ENCODE results near the gene POTEF.
"Not testable (repeated sequence)": the region's sequence is repeated elsewhere in the genome, so short reads cannot be mapped to it uniquely, and the experiment has no call there.

Gene POTEF

DNA sequence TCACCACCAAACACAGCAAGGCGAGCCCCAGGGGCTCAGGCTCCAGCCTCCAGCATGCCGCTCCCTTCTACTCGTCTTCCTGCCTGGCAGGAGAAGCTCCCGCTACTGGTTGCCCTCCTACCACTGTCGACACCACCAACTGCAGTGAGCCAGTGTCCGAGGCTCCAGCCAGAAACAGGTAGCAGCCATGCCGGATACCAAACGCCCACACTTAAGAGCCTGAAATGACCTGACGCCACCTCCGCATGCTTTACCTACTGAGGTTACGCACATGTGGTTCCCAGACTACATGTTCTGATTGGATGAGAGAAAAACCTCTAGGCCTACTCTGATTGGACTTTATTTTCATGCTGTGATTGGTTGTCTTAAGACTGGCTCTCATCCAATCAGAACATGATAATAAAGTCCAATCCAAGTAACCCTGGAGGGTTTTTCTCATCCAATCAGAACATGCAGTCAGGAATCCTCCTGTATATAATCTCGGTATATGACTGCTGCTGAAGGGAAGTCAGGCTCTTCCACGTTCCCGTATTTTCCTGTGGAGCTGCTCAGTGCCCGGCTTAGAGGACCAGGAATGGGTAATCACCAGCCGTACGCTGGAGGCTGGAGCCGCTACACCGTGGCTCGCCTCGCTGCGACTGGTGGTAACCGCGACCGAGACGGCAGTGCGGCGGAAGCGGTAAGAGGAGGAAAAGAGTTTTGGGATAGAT is at the start of gene POTEF:
TSS of gene POTEF (minus strand) at position 103 of the 710 bp plus-strand sequence. CDS start 8,707 bp downstream, outside the sequence.
- DNase-seq (ENCODE audit: low read depth in 4 of 4, low spot score in 1 of 4) = not testable (repeated sequence)

GRCh38 chr2:130174866-130175265 is 45.8 kb upstream of the POTEF start:
- DNase-seq (ENCODE audit: low read depth in 4 of 4, low spot score in 1 of 4) = not testable (repeated sequence)

GRCh38 chr2:130169896-130170295 is 40.9 kb upstream of the POTEF start:
- no peak for DNase-seq (ENCODE audit: low read depth in 4 of 4, low spot score in 1 of 4)

GRCh38 chr2:130169163-130169562 is 40.1 kb upstream of the POTEF start:
- DNase-seq (ENCODE audit: low read depth in 4 of 4, low spot score in 1 of 4) = not testable (repeated sequence)

GRCh38 chr2:130166611-130167010 is 37.6 kb upstream of the POTEF start:
- not testable (repeated sequence) for DNase-seq (ENCODE audit: low read depth in 4 of 4, low spot score in 1 of 4)

- DNase-seq (ENCODE audit: low read depth in 4 of 4, low spot score in 1 of 4) = no peak
These were observed 36.4 kb upstream of the POTEF start for GRCh38 chr2:130165293-130166016.

GRCh38 chr2:130162968-130163367 is 33.9 kb upstream of the POTEF start:
- no peak for DNase-seq (ENCODE audit: low read depth in 4 of 4, low spot score in 1 of 4)

- DNase-seq (ENCODE audit: low read depth in 4 of 4, low spot score in 1 of 4) = not testable (repeated sequence)
These were observed 33.5 kb upstream of the POTEF start for GRCh38 chr2:130162486-130162885.

- DNase-seq (ENCODE audit: low read depth in 4 of 4, low spot score in 1 of 4) = not testable (repeated sequence)
These were observed 32.0 kb upstream of the POTEF start for GRCh38 chr2:130160838-130161705.

DNA sequence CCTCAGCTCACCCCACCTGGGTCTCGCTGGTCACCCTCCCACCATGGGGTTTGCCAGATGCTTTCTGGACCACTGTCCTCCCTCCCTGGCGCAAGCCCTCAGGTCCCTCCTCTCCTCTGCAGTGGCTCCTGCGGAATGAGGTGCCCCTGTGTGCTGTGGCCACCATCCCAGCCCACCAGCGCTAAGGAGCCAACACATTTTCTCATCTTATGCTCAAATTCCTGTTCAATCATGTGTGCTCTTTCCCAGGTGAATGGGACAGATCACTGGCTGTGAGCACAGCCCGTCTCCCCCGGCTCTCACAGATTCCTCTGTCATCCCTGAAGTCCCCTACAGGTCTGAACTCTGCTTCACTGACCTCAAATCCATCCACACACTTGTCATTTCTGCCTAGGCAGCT is 31.1 kb upstream of the POTEF start:
- no peak for DNase-seq (ENCODE audit: low read depth in 4 of 4, low spot score in 1 of 4)

- not testable (repeated sequence) for DNase-seq (ENCODE audit: low read depth in 4 of 4, low spot score in 1 of 4)
These were observed 30.4 kb upstream of the POTEF start for GRCh38 chr2:130159376-130159775.

DNA sequence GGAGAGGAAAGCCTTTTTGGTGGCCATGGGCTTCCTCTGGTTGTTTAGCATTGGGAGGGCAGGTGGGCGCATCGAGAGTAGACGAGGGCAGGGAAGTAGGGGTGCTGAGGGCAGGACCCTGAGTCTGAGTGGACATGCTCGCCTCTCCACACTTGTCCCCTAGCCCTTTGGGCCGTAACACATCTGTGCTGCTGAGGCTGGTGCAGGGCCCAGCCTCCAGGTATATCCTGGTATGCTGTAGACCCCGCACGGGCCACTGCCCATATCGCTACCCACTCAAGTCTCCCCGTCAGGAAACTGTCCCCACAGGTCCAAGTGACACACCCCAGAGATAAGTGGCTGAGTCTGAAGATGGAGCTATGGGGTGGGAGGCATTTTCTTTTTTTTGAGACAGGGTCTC is 29.6 kb upstream of the POTEF start:
- no peak for DNase-seq (ENCODE audit: low read depth in 4 of 4, low spot score in 1 of 4)

GRCh38 chr2:130157825-130158514 is 28.9 kb upstream of the POTEF start:
- not testable (repeated sequence) for DNase-seq (ENCODE audit: low read depth in 4 of 4, low spot score in 1 of 4)

DNA sequence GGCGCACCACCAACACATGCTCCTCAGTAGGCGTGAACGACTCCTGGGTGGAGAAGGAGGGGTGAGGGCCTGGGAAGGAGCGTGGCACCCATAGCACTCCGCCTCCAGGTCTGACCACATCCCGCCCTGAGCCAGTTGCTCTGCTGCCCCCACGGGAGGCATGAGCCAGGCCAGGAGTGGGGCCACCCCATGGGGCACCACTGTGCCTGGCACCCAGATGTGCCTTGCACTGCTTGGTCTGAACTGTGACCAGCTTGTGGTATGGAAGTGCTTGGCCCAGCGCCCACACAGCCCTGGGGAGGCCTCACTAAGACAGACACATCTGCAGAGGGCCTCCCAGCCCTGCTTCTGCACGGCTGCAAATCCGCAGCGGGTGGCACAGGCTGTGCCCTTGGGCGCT is 28.3 kb upstream of the POTEF start:
- not testable (repeated sequence) for DNase-seq (ENCODE audit: low read depth in 4 of 4, low spot score in 1 of 4)

GRCh38 chr2:130156624-130157004 is 27.6 kb upstream of the POTEF start:
- no peak for DNase-seq (ENCODE audit: low read depth in 4 of 4, low spot score in 1 of 4)

GRCh38 chr2:130155956-130156623 is 27.1 kb upstream of the POTEF start:
- DNase-seq (ENCODE audit: low read depth in 4 of 4, low spot score in 1 of 4) = not testable (repeated sequence)

DNA sequence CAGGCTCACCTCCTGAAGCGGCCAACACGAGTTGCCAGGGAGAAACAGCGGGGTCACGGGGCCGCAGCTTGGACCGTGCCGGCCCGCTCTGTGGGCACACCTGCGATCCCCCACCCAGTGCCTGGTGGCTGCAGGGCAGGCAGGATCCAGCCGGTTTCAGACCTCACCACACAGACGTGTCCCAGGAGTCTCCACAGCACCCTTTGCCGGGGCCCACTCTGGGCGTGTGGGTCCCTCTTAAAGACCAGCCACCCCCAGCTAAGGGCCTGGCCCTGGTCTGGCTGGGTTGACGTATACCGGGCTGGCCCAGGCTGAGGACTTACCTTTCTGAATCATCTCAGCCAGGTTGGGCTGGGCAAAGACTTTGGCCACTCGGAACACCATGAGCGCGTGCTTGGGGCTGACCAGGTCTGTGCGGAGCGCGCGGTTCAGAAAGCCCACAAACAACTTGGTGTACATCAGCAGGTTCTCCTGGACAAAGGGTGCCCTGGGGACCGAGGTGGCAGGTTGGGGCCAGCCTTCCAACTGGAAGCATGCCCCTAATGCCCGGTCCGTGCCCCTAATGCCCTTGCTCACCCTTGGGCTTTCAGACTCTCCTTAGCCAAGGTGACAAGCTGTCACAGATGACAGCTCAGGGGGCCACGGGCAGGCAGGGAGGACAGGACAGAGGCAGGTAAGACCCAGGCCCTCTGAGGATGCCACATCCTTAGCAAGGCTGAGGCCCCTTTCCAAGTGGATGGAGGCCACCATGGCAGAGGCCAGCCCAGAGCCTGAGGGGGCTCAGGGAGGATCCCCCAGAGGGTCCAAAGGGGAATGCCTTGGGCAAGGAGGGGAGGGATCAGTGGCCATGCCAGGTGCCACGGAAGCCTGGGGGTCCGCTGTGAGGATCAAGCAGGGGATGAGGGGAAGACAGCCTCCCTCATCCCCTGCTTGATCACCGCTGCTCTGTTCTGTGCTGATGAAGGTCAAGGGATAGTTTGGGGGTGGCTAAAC is 26.0 kb upstream of the POTEF start:
- DNase-seq (ENCODE audit: low read depth in 4 of 4, low spot score in 1 of 4) = no peak

- not testable (repeated sequence) for DNase-seq (ENCODE audit: low read depth in 4 of 4, low spot score in 1 of 4)
These were observed 25.4 kb upstream of the POTEF start for GRCh38 chr2:130154423-130154770.

DNA sequence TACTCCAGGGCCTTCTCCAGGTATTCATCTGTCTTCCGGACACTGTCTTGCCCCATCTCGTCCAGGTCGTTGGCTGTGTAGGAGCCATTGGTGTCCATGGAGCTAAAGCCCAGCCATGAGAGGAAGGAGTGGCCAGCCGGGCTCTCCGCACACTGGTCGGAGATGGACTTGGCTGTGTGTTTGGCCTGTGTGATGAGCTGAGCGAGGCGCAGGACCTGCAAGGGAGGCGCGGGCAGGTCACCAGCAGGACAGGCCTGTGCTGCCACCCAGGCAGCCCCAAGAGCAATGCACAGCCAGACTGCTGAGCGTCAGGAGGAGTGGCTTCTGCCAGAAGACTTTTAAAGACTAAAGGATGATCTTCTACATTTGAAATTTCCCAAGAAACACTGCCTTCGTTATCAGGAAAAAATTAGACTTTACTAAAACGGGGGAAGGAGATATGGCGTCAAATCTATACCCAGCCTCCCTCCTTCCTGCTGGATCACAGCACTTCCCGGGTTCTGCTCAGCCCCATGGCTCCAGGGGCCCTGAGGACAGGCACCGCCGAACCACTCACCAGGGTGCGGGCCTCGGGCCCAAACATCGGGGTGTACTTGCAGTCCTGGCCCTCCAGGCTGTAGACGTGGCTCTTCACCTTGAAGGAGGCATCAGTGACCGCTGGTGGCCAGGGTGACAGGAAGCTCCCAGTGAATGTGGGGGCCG is 24.9 kb upstream of the POTEF start:
- DNase-seq (ENCODE audit: low read depth in 4 of 4, low spot score in 1 of 4) = not testable (repeated sequence)
